ENCODE measurements around the gene SLC44A5.
A peak's percentile ranks its signal among the peaks of the same experiment; 100 is the strongest.
"Not testable (repeated sequence)": the region's sequence is repeated elsewhere in the genome, so short reads cannot be mapped to it uniquely, and the experiment has no call there.

SLC44A5 gene

DNA sequence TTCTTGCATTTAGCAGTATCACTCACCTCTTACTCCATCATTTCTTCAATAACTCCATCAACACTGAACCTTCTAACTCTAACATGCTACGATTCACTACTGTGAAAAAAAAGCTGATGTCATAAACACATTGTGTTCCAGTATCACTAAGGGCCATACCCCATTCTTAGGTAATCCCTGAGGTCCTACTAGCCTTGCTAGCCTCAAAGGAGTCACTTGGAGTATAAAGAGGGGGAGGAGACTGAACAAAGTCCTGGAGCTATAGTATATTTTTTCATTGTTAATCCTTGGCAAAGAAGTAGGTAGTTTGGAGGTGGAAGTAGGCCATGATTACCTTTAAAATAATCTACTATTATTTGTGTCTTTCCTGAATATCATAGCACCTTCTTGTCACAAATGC is at the start of gene SLC44A5:
SLC44A5 (minus strand) TSS at position 101 of the 400 bp plus-strand sequence. CDS start 69,667 bp downstream, outside the sequence.
- no peak for DNase-seq (ENCODE audit: low read depth)

- no peak for DNase-seq (ENCODE audit: low read depth)
Measured at GRCh38 chr1:75655931-75656330, 45.0 kb upstream of the SLC44A5 start.

DNA sequence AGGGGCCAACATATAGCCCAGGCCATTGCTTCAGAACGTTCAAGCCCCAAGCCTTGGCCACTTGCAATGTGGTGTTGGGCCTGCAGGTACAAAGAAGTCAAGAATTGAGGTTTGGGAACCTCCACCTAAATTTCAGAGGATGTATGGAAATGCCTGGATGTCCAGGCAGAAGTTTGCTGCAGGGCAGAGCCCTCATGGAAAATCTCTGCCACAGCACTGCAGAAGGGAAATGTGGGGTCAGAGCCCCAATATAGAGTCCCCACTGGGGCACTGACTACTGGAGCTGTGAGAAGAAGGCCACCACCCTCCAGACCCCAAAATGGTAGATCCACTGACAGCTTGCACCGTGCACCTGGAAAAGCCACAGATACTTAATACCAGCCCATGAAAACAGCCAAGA is 36.3 kb upstream of the SLC44A5 start:
- not testable (repeated sequence) for DNase-seq (ENCODE audit: low read depth)

DNA sequence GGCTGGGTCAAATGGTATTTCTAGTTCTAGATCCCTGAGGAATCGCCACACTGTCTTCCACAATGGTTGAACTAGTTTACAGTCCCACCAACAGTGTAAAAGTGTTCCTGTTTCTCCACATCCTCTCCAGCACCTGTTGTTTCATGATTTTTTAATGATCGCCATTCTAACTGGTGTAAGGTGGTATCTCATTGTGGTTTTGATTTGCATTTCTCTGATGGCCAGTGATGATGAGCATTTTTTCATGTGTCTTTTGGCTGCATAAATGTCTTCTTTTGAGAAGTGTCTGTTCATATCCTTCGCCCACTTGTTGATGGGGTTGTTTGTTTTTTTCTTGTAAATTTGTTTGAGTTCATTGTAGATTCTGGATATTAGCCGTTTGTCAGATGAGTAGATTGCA is 34.2 kb upstream of the SLC44A5 start:
- not testable (repeated sequence) for DNase-seq (ENCODE audit: low read depth)

- DNase-seq (ENCODE audit: low read depth), result no peak
Measured at GRCh38 chr1:75643460-75643859, 32.5 kb upstream of the SLC44A5 start.

DNA sequence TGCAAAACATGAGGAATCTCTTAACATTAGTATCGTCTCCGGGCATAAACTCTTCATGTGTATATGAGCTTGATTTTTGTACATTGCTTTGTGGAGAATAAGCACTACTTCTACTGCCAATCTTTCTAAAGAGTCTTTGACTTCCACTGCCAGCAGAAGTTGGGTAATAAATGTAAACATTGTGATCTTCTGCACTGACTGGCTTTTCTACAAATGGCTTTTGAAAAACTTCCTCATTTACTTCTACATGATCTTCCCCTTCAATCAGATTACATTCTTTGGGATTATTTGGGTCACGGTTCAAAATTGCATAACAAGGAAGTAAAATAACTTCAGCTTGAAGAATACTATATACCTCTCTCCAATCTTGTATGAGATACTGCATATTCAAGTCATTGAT is 30.4 kb upstream of the SLC44A5 start:
- no peak for DNase-seq (ENCODE audit: low read depth)

- DNase-seq (ENCODE audit: low read depth), result no peak
Measured at GRCh38 chr1:75640137-75640536, 29.2 kb upstream of the SLC44A5 start.

DNA sequence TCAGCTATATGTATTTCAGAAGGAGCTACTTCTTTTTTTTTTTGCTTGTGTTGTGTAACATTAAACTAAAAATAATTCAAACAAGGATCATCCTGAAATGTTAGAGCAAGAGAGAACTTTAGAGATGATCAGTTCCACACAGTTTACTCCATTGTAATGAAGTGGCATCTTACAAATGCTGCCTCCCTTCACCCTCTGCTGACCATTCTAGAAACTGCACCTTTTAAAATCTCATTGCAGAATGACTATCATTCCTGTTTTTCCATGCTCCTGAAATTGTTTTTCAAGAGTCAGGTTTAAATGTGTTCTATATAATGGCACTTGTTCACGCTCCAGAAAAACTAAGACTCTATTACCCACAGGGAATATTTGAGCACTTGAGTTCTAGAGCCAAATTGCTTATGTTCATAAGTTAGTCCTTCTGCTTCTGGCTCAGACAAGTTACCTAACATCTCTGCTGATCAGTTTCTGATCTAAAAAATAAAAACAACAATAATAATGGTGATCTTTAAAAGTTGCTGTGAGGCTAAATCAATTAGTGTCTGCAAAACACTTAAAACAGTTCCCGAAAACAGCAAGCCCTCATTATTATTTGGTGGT is 21.5 kb upstream of the SLC44A5 start:
- peak; percentile 15 for DNase-seq (ENCODE audit: low read depth)

- no peak for DNase-seq (ENCODE audit: low read depth)
Measured at GRCh38 chr1:75630998-75631397, 20.1 kb upstream of the SLC44A5 start.

DNA sequence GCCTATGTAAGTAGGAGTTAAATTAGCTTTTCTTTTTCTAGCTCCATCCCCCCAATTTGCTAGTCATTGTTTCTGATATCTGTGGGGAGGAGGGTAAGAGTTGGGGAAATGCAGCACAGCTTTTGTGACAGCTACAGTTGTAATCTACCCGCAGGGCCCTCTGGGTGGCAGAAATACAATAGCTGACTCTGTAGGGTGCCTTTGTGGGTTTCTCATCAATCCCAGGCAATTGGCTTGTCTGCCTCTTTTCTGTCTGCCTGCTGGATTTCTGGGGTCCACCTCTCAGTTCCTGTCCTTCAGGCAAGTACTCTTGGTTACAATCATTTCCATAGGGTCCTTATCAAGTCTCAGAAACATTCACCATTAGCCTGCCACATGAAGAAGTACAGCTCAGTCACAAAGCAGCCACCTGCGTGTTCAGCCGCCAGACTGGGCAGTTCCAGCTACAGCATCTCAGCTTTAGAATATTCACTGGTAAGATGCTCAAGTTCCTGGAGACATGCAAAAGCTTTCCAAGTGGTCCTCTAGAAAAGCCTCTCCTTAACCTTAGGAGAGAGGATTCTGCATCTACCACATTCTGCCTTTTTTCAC is 19.2 kb upstream of the SLC44A5 start:
- no peak for DNase-seq (ENCODE audit: low read depth)

DNA sequence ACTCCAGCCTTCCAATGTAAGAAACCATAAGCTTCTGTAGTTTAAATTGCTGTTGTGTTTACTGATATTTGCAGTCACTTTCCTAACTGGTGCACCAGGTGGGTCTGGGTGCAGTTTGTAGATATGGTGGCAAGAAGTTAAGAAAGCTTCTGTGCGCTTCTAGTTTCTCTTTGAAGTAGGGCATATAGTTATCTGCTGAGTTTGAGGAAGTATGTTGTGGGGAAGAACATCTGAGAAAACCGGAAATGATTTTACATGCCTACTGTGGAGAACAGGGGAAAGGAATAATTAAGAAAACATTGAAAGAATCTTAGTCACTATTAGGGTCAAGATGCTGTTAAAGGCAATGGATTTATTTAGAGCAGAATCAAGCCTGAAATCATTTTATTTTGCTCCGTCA is 14.9 kb upstream of the SLC44A5 start:
- DNase-seq (ENCODE audit: low read depth), result no peak

DNA sequence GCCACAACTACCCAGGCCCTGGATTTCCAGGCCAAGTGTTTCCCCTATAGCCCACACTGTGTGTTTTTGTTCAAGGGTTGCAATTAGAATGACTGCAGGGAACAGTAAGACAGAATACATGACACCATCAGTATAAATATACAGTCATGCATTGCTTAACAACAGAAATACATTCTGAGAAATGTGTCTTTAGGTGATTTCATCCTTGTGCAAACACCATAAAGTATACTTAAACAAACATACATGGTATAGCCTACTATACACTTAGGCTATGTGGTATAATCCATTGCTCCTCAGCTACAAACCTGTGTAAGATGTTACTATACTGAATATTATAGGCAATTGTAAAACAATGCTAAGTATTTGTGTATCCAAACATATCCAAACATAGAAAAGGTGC is 7.5 kb upstream of the SLC44A5 start:
- DNase-seq (ENCODE audit: low read depth), result no peak

DNA sequence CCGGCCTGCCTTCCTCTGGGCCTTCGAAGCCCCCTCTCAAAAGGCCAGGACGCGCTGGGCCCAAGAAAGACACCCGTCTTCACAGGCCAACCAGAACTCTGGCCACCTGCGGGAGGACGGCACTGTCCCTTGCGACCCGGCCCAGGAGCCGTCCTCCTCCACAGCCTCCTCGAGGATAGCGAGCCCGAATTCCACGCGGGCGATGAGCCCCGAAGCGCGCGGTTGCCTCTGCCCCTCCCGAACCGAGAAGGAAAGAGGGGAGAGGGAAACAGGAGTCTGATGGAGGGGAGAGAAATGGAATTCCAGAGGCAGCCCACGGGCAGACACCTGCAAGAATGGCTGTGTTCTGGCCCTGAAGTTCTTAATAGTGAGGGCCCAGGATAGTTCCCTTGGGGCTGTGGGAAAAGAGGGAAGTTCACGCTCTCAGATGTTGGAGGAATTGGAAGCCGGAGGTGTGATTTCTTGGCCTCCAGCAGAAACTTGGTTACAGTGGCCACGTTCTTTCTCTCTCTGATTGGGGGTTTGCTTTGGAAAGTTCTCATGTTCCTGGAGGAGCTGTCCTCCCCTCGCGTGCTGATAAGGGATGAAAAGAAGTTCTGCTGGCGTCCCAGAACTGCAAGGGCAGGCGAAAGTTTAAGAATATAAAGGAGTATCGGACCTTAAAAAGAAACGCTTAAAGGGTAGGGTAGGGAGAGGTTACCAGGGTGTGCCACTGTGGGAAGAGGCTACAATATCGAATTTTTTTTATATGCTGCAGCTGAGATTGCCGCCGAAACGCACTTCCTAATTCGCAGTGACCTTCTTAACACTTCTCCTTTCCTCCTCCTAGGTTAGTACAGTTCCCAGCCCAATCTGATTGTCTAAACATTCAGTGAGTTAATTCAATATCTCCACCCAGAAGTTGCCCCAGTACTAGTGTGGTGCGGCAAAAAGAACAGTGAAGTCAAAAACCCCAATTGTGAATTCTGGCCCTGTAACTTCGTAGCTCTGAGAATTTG is 5.8 kb upstream of the SLC44A5 start:
- DNase-seq (ENCODE audit: low read depth), result no peak

- DNase-seq (ENCODE audit: low read depth), result no peak
Measured at GRCh38 chr1:75615613-75616435, 4.9 kb upstream of the SLC44A5 start.

DNA sequence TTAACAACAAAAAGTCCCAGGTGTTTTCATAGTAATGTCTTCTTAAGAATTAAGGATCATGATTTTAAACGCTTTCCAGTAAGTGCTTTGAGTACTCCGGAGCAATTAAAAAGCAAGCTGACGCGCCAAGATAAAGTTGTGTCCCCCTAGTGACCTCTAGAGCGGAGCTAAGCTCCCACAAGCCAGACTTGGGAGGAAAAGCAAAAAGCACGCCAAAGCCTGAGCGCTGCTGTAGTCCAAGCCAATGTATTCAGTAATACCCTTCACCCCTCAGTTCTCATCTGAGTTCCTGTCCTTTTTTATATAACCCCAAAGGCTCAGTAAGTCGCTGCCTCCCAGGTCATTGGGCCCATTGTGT is 3.5 kb upstream of the SLC44A5 start:
- no peak for DNase-seq (ENCODE audit: low read depth)

DNA sequence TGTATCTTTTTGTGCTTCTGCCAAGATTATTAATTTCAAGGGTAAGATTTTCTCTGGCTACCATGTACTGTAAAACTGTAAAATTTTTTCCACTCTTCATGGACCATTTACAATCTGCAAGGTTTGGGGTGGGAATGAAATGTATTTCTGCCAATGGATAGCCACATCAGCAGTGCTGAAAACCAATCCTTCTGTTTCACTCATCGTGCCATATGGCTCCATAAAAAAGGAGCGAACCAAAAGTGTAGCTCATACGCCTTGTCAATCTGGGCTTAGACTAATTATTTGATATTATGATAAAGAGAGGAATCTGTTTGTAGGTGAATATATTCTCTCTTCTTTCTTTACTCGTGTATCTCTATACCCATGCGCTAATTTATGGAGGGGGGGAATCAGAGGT is 3.0 kb upstream of the SLC44A5 start:
- no peak for DNase-seq (ENCODE audit: low read depth)

DNA sequence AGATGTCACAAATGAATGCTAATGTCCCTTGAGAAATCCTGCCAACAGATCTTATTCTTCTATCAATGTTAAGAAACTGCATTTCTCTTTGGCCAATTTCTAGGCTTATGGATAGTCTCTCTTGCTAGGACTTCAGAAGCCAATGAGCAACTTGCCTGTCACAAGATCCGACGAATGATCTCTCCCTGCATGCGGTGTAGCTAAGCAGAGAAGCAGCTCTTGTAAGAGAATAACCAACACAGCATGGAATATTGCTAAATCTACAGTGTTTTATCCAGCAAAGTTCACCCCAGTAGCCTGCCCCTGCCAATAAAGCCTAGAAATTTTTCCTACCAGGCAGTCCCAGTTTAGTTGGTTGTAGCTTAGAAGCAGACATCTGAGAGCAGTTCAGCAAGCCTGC is 2.1 kb upstream of the SLC44A5 start:
- no peak for DNase-seq (ENCODE audit: low read depth)

- no peak for DNase-seq (ENCODE audit: low read depth)
Measured at GRCh38 chr1:75602486-75602885, 8.4 kb downstream of the SLC44A5 start.

DNA sequence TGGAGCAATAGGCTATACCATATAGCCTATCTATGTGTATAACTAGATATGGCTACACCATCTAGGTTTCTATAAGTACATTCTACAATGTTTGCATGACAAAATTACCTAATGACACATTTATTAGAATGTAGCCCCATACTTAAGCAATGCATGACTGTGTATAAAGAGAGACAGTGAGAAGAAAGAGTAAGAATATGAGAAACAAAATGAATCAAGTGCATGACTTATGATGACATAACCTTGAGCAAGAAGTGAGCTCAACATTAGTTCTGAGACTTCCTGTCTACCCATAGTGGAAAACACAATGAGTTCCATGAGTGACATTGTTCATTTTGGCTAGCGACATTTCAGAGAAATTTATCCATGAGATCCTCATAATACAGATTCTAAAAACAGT is 10.1 kb downstream of the SLC44A5 start:
- no peak for DNase-seq (ENCODE audit: low read depth)

- no peak for DNase-seq (ENCODE audit: low read depth)
Measured at GRCh38 chr1:75594327-75594726, 16.6 kb downstream of the SLC44A5 start.

- DNase-seq (ENCODE audit: low read depth), result not testable (repeated sequence)
Measured at GRCh38 chr1:75593457-75593856, 17.5 kb downstream of the SLC44A5 start.

DNA sequence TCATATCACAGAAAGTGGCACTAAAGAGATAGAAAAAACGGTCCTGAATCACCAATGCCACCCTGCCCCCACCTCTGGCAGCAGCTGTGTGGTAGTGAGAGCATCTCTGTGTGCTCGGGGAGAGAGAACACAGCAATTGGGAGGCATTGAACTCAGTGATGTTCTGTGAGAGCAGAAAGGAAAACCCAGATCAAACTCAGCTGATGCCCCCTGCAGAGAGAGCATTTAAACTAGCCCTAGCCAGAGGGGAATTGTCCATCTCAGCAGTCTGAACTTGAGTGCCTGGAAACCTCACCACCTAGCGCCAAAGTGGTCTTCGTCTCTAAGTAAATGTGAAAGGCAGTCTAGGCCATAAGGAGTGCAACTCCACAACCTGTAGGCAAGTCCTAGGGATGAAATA is 21.3 kb downstream of the SLC44A5 start:
- no peak for DNase-seq (ENCODE audit: low read depth)
